HS-5 (cell line): ENCODE measurements around the gene USP10.
A peak's percentile ranks its signal among the peaks of the same experiment; 100 is the strongest.
"Not testable (repeated sequence)": the region's sequence is repeated elsewhere in the genome, so short reads cannot be mapped to it uniquely, and the experiment has no call there.

Experiments used
- DNase-seq: peaks from one replicate; pipeline ENCODE4 v3.0.0-alpha.2; 2012; ENCODE audit warnings: low read depth

USP10 gene

GRCh38 chr16:84673203-84673535, 26.6 kb upstream of the USP10 start:
- no peak for DNase-seq

- DNase-seq, result no peak
Observed at GRCh38 chr16:84673561-84673960, 26.2 kb upstream of the USP10 start.

- no peak for DNase-seq
Observed at GRCh38 chr16:84675423-84675822, 24.4 kb upstream of the USP10 start.

GRCh38 chr16:84675884-84676283, 23.9 kb upstream of the USP10 start:
- DNase-seq, result no peak

GRCh38 chr16:84677017-84677803, 22.6 kb upstream of the USP10 start:
- no peak for DNase-seq

- DNase-seq, result no peak
Observed at GRCh38 chr16:84677849-84678248, 22.0 kb upstream of the USP10 start.

GRCh38 chr16:84678541-84678940, 21.3 kb upstream of the USP10 start:
- DNase-seq, result no peak

- DNase-seq, result no peak
Observed at GRCh38 chr16:84680165-84680842, 19.5 kb upstream of the USP10 start.

GRCh38 chr16:84680843-84681629, 18.8 kb upstream of the USP10 start:
- no peak for DNase-seq

GRCh38 chr16:84683691-84684591, 15.9 kb upstream of the USP10 start:
- no peak for DNase-seq

- DNase-seq, result no peak
Observed at GRCh38 chr16:84684592-84684965, 15.2 kb upstream of the USP10 start.

- no peak for DNase-seq
Observed at GRCh38 chr16:84685210-84685609, 14.6 kb upstream of the USP10 start.

- DNase-seq, result no peak
Observed at GRCh38 chr16:84686707-84687298, 13.0 kb upstream of the USP10 start.

GRCh38 chr16:84687715-84688114, 12.1 kb upstream of the USP10 start:
- DNase-seq, result peak; percentile 61

- not testable (repeated sequence) for DNase-seq
Observed at GRCh38 chr16:84688163-84688562, 11.6 kb upstream of the USP10 start.

GRCh38 chr16:84689111-84689510, 10.7 kb upstream of the USP10 start:
- DNase-seq, result peak; percentile 77

- no peak for DNase-seq
Observed at GRCh38 chr16:84690088-84690819, 9.5 kb upstream of the USP10 start.

- peak; percentile 10 for DNase-seq
Observed at GRCh38 chr16:84692451-84693214, 7.2 kb upstream of the USP10 start.

GRCh38 chr16:84693869-84694268, 5.9 kb upstream of the USP10 start:
- not testable (repeated sequence) for DNase-seq

GRCh38 chr16:84694980-84695379, 4.8 kb upstream of the USP10 start:
- no peak for DNase-seq
